K562 (cell line): ENCODE measurements around the gene NPTX2. TPM values are rescaled to one million over a fixed set of nuclear protein-coding genes. Genes with fewer than 3 reads are reported as not detected.

Source experiments
- ATAC-seq: fragments of 200-7000 bp; cut with Tn5 transposase; 3 replicates; pipeline ENCODE4 v1.9.1; 2020; ENCODE audit warnings: moderate library complexity
- BruUV-seq: library from RNA; stranded (reverse); fragments of 400-500 nt; replicated peaks from 2 replicates; lab custom pipeline; 2021; lab: Mats Ljungman, UMichigan
- CTCF ChIA-PET: fragments of 300-600 bp; formaldehyde crosslinking; extraction: SDS; loops from one replicate; lab custom pipeline; 2021; ENCODE audit warnings: low intra/inter-chr PET ratio; lab: Yijun Ruan, JAX
- POLR2A ChIA-PET: fragments of 300-600, 350-650 bp; sonication (Branson Sonifier 250); formaldehyde crosslinking; extraction: SDS; loops from one replicate; lab custom pipeline; 2021; ENCODE audit warnings: antibody characterized with exemption, inconsistent platforms; lab: Yijun Ruan, JAX
- DNase-seq, 4 experiments: peaks; one replicate each; pipeline versions ENCODE4 v3.0.0 to v3.0.0-alpha.2; 2011 to 2018; ENCODE audit warnings: low spot score in 3 of 4, mixed read lengths in 3 of 4; ENCODE audit errors: extremely low read depth in 1 of 4
- FAIRE-seq: peaks from 2 replicates; lab custom pipeline; 2011; peaks lifted over from hg19 to GRCh38; lab: Jason Lieb, UNC
- H2AFZ ChIP-seq: 2 replicates; pipeline ENCODE4 v1.6.0; 2011; ENCODE audit warnings: low read depth, low read length, control low read depth, inconsistent platforms
- H3K27ac ChIP-seq: fragments of 200-600 bp; 3 replicates; pipeline ENCODE4 v1.8.0; 2011; ENCODE audit warnings: low read depth, mild to moderate bottlenecking, control low read depth, inconsistent platforms, low read length, moderate library complexity, mixed read lengths; ENCODE audit errors: extremely low read depth
- H3K27me3 ChIP-seq, 2 experiments: fragments of 300-600 bp in 1 of 2; 2 replicates in 1 of 2; 3 replicates in 1 of 2; pipeline versions ENCODE4 v1.6.0 to v1.8.0; 2011; ENCODE audit warnings: inconsistent platforms in 2 of 2, low read length in 2 of 2, mild to moderate bottlenecking in 1 of 2, mixed read lengths in 1 of 2, moderate library complexity in 1 of 2; ENCODE audit not compliant: control insufficient read depth in 2 of 2, insufficient read depth in 2 of 2
- H3K36me3 ChIP-seq: fragments of 300-600 bp; 3 replicates; pipeline ENCODE4 v1.8.0; 2011; ENCODE audit warnings: mild to moderate bottlenecking, low read length, inconsistent platforms; ENCODE audit not compliant: control insufficient read depth, insufficient read depth
- H3K4me1 ChIP-seq, 2 experiments: fragments of 200-600 bp in 1 of 2; replicated peaks in 1 of 2; 2 replicates in 1 of 2; 3 replicates in 1 of 2; pipeline versions ENCODE4 v1.5.1 to v1.8.0; 2011; ENCODE audit warnings: inconsistent platforms in 2 of 2, low read length in 2 of 2, mild to moderate bottlenecking in 1 of 2, mixed read lengths in 1 of 2, moderate library complexity in 1 of 2; ENCODE audit not compliant: control insufficient read depth in 2 of 2, insufficient read depth in 2 of 2
- H3K4me2 ChIP-seq: 2 replicates; pipeline ENCODE4 v1.6.1; 2011; ENCODE audit warnings: low read length, control low read depth, inconsistent platforms, mixed read lengths; ENCODE audit not compliant: insufficient read depth
- H3K4me3 ChIP-seq: fragments of 200-600 bp; sonication (generic), shearing (Covaris generic); 2 replicates; pipeline ENCODE4 v1.5.1; 2016; ENCODE audit warnings: control low read depth, inconsistent platforms
- H3K79me2 ChIP-seq: fragments of 200-600 bp; 3 replicates; pipeline ENCODE4 v1.8.0; 2011; ENCODE audit warnings: low read length, inconsistent platforms; ENCODE audit not compliant: control insufficient read depth, insufficient read depth
- H3K9ac ChIP-seq, 2 experiments: 2 replicates each; pipeline versions ENCODE4 v1.6.0 to v1.6.1; 2011; ENCODE audit warnings: low read depth in 2 of 2, low read length in 2 of 2, control low read depth in 1 of 2, inconsistent platforms in 1 of 2, mild to moderate bottlenecking in 1 of 2, mixed read lengths in 1 of 2; ENCODE audit not compliant: insufficient read depth in 1 of 2
- H3K9me1 ChIP-seq: one replicate; pipeline ENCODE4 v1.6.0; 2011; ENCODE audit warnings: inconsistent platforms, mild to moderate bottlenecking, low read length, moderate library complexity; ENCODE audit not compliant: control insufficient read depth, insufficient read depth
- H3K9me3 ChIP-seq: replicated peaks from 2 replicates; pipeline ENCODE4 v1.5.1; 2011; ENCODE audit warnings: low read depth, low read length, inconsistent platforms; ENCODE audit not compliant: control insufficient read depth, insufficient read depth
- H4K20me1 ChIP-seq: replicated peaks from 2 replicates; pipeline ENCODE4 v1.6.1; 2011; ENCODE audit warnings: low read length, inconsistent platforms, mixed read lengths; ENCODE audit not compliant: control insufficient read depth, insufficient read depth
- FIP1L1 ChIP-seq: fragments of 200-400 bp; formaldehyde crosslinking; IDR thresholded peaks from 2 replicates; pipeline ENCODE4 v1.6.1; 2018; ENCODE audit warnings: mild to moderate bottlenecking, low read depth, low read length; ENCODE audit not compliant: poor library complexity, severe bottlenecking
- FOXJ2 ChIP-seq: fragments of 200-800 bp; sonication (Bioruptor generic); IDR thresholded peaks from 2 replicates; pipeline ENCODE4 v1.6.1; 2016; ENCODE audit warnings: missing genetic modification characterization, missing compliant biosample characterization
- JUND ChIP-seq, 2 experiments: IDR thresholded peaks; 2 replicates in 1 of 2; 3 replicates in 1 of 2; pipeline ENCODE4 v1.6.1; 2011; ENCODE audit warnings: borderline replicate concordance in 2 of 2, low read depth in 2 of 2, low read length in 2 of 2, improper control_type of control experiment in 1 of 2, missing biosample characterization in 1 of 2, missing genetic modification characterization in 1 of 2, missing genetic modification reagents in 1 of 2
- MEIS2 ChIP-seq: fragments of 450-650 bp; IDR thresholded peaks from 2 replicates; pipeline ENCODE4 v1.6.1; 2014; ENCODE audit warnings: mild to moderate bottlenecking; ENCODE audit not compliant: partially characterized antibody
- NUFIP1 ChIP-seq: fragments of 450-650 bp; IDR thresholded peaks from 2 replicates; pipeline ENCODE4 v1.6.1; 2018; ENCODE audit not compliant: partially characterized antibody
- RAD51 ChIP-seq: fragments of 450-650 bp; IDR thresholded peaks from 2 replicates; pipeline ENCODE4 v1.7.1; 2016; ENCODE audit warnings: low read depth, mild to moderate bottlenecking, borderline replicate concordance
- RNF219 ChIP-seq: fragments of 250-450 bp; sonication (Bioruptor Pico); IDR thresholded peaks from 2 replicates; pipeline ENCODE4 v1.5.0; 2022; ENCODE audit warnings: mild to moderate bottlenecking
- ZBTB1 ChIP-seq: sonication (generic); formaldehyde crosslinking; IDR thresholded peaks from 2 replicates; pipeline ENCODE4 v1.8.1; 2023; ENCODE audit warnings: missing genetic modification reagents, low read depth, mild to moderate bottlenecking, borderline replicate concordance
- ZNF217 ChIP-seq: sonication (generic); formaldehyde crosslinking; IDR thresholded peaks from 2 replicates; pipeline ENCODE4 v1.8.0; 2022; ENCODE audit warnings: mild to moderate bottlenecking, missing genetic modification reagents
- ZNF239 ChIP-seq: fragments of 250-450 bp; sonication (Bioruptor Pico); IDR thresholded peaks from 2 replicates; pipeline ENCODE4 v1.4.0; 2020; ENCODE audit warnings: mild to moderate bottlenecking
- ZNF551 ChIP-seq: fragments of 250-450 bp; sonication (Bioruptor Pico); IDR thresholded peaks from 2 replicates; pipeline ENCODE4 v1.5.0; 2021; ENCODE audit warnings: mild to moderate bottlenecking, moderate library complexity
- ZNF584 ChIP-seq: fragments of 200-800 bp; sonication (Bioruptor generic); IDR thresholded peaks from 2 replicates; pipeline ENCODE4 v1.6.1; 2016; ENCODE audit warnings: low read depth, mild to moderate bottlenecking, missing genetic modification characterization, missing compliant biosample characterization
- ZNF766 ChIP-seq: fragments of 200-800 bp; sonication (Bioruptor generic); conservative IDR thresholded peaks from 2 replicates; pipeline ENCODE4 v1.6.1; 2016; ENCODE audit warnings: missing genetic modification characterization, missing compliant biosample characterization
- ZNF77 ChIP-seq: fragments of 250-450 bp; sonication (Bioruptor Pico); IDR thresholded peaks from 2 replicates; pipeline ENCODE4 v1.5.0; 2020
- ZNF780A ChIP-seq: fragments of 250-450 bp; sonication (Bioruptor Pico); IDR thresholded peaks from 2 replicates; pipeline ENCODE4 v1.5.0; 2021; ENCODE audit warnings: mild to moderate bottlenecking
- WGBS: fragments of 100-300 bp; shearing (Covaris generic); methylation state at CpG from one replicate; pipeline ENCODE4 v1.1.6; 2016; ENCODE audit warnings: low coverage, mixed read lengths; ENCODE audit not compliant: insufficient coverage; ENCODE audit errors: missing lambda C conversion rate; 5-methylcytosine and 5-hydroxymethylcytosine counted together
- in situ Hi-C: fragments of 300-500 bp; cut with MboI; formaldehyde crosslinking; loops from 4 replicates; pipeline ENCODE4 v1.15.0; 2018; ENCODE audit warnings: inconsistent platforms, mixed read lengths
- intact Hi-C: fragments of 100-400 bp; cut with micrococcal nuclease; formaldehyde crosslinking; loops from 2 replicates; pipeline ENCODE4 v1.14.2; 2022
- polyA plus RNA-seq, 8 experiments: library from polyadenylated mRNA; depleted of rRNA in 4 of 8; stranded (reverse) in 5 of 8; unstranded in 3 of 8; fragments of >200 nt; fragmentation: Nextera tagmentation in 2 of 8; fragmentation: Illumina TruSeq in 1 of 8; extraction: Ambion mirVana in 2 of 8; extraction: Trizol in 1 of 8; gene quantifications; 2 replicates each; pipeline versions ENCODE4 v1.2.1 to v1.2.3, GENCODE V29; 2011 to 2014; ENCODE audit warnings: inconsistent platforms in 1 of 8, missing spikeins in 1 of 8
- total RNA-seq, 7 experiments: library from RNA; depleted of rRNA in 6 of 7; stranded (reverse); fragments of >200 nt in 6 of 7; fragmentation: Illumina TruSeq in 2 of 7; extraction: Trizol in 2 of 7; gene quantifications; 2 replicates each; pipeline versions ENCODE4 v1.2.1 to v1.2.3, GENCODE V29; 2011 to 2021; ENCODE audit warnings: low replicate concordance in 1 of 7

The NPTX2 gene
- total and polyA plus RNA-seq, 9 of the 15 experiments (the other 6 are each of a cell fraction or from before 2014, with no cell fraction given), result 0.07 TPM; not detected in 8

GRCh38 chr7:98630149-98630548 lies 13.1 kb downstream of the NPTX2 start:
- TF ChIP-seq ZBTB1 (no peak), ZNF780A (CRISPR knock-in tag) (no peak), JUND (IDR thresholded peaks at IDR 0.05; ENCODE audit: borderline replicate concordance, low read depth, low read length) (no peak), JUND (tag; IDR thresholded peaks at IDR 0.05; ENCODE audit: borderline replicate concordance, low read depth, low read length) (no peak)
- intact Hi-C loops (no loop called here), in situ Hi-C loops (no loop called here)
- Histone ChIP-seq H3K9ac (no peak overlapping the region), H3K4me3 (no peak overlapping the region), H3K27me3 (peaks cover 6 to 47% of the 10 kb centered on the region in 2 experiments; a peak in 3 of 5 replicates), H3K27ac (no peak overlapping the region), H3K9me1 (no peaks in the 10 kb centered on the region), H4K20me1 (peaks cover 4% of the 10 kb centered on the region; the same call in 1 of the 2 replicates), H3K79me2 (no peaks in the 10 kb centered on the region), H3K4me1 (no peaks in the 10 kb centered on the region), H3K36me3 (no peaks in the 10 kb centered on the region), H3K4me2 (no peak overlapping the region), H3K9me3 (no peaks in the 10 kb centered on the region), H2AFZ (no peak overlapping the region)
- WGBS, result 0% methylated on average over 9 of the region's 9 CpGs
- ATAC-seq (no peak), DNase-seq (no peak), FAIRE-seq (no peak)
- POLR2A ChIA-PET, result interaction anchor here (0.7 kb wide), 1 partner anchor 179 kb away, joined by 3 read pairs; no protein-coding TSS in a partner anchor
- BruUV-seq, result no TSS peak
- CTCF ChIA-PET, result no interaction called here

- ChIA-PET POLR2A (interaction anchor here (0.7 kb wide), 1 partner anchor 180 kb away, joined by 3 read pairs; no protein-coding TSS in a partner anchor), CTCF (no interaction called here)
- no TSS peak for BruUV-seq
- intact Hi-C loops, result no loop called here
- Histone ChIP-seq H3K9me3 (no peaks in the 10 kb centered on the region), H3K9me1 (no peaks in the 10 kb centered on the region), H3K4me3 (no peak overlapping the region), H2AFZ (no peak overlapping the region), H3K9ac (no peak overlapping the region), H3K4me2 (no peak overlapping the region), H3K27ac (no peak overlapping the region), H3K79me2 (no peaks in the 10 kb centered on the region), H3K36me3 (no peaks in the 10 kb centered on the region), H3K27me3 (peaks cover 6 to 45% of the 10 kb centered on the region in 2 experiments; a peak in 3 of 5 replicates), H4K20me1 (no peaks in the 10 kb centered on the region; the same call in 1 of the 2 replicates), H3K4me1 (no peaks in the 10 kb centered on the region)
- in situ Hi-C loops, result no loop called here
- DNase-seq (no peak), FAIRE-seq (no peak), ATAC-seq (no peak)
- WGBS, result 0% methylated on average over 3 of the region's 3 CpGs
- no peak for TF ChIP-seq RAD51
- TF ChIP-seq ZNF217 (CRISPR knock-in tag), result no peak
- TF ChIP-seq RNF219 (CRISPR knock-in tag), result no peak
- no peak for TF ChIP-seq ZNF584
- TF ChIP-seq ZNF766, result no peak
- TF ChIP-seq ZNF77, result no peak
- TF ChIP-seq NUFIP1, result no peak
- no peak for TF ChIP-seq FOXJ2 (tag)
- TF ChIP-seq ZNF239, result no peak
- no peak for TF ChIP-seq FIP1L1
- TF ChIP-seq MEIS2, result no peak
- no peak for TF ChIP-seq ZNF551 (CRISPR knock-in tag)
Measured at GRCh38 chr7:98630770-98631169, 13.7 kb downstream of the NPTX2 start.
